Measurements from ENCODE around the gene LTB4R. TPM values are rescaled to one million over a fixed set of nuclear protein-coding genes. Genes with fewer than 3 reads are reported as not detected.

The LTB4R gene, protein sequence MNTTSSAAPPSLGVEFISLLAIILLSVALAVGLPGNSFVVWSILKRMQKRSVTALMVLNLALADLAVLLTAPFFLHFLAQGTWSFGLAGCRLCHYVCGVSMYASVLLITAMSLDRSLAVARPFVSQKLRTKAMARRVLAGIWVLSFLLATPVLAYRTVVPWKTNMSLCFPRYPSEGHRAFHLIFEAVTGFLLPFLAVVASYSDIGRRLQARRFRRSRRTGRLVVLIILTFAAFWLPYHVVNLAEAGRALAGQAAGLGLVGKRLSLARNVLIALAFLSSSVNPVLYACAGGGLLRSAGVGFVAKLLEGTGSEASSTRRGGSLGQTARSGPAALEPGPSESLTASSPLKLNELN
- total RNA-seq (10 to 100 TPM in 1 of 2 donors, 1 to 10 TPM in 1; 5.9 to 26.1 TPM), polyA plus RNA-seq (ENCODE audit: insufficient read length in 6 of 6) (1 to 10 TPM; 5.3 to 7.7 (median 6.5) TPM)
- long read RNA-seq, donor 1, partial matches to known transcripts, result 0 of 1 reads
- long read RNA-seq, donor 1, other reads (novel, unspliced or antisense), result 0 of 1 reads
- long read RNA-seq, donor 2, partial matches to known transcripts, result 0 of 2 reads
- long read RNA-seq, donor 2, other reads (novel, unspliced or antisense), result 0 of 2 reads
- long read RNA-seq, donor 3, full-length matches to known transcripts, result 1 of 1 reads
- long read RNA-seq, donor 3, partial matches to known transcripts, result 0 of 1 reads
- long read RNA-seq, donor 3, other reads (novel, unspliced or antisense), result 0 of 1 reads
- long read RNA-seq, donor 4, full-length matches to known transcripts, result 3 of 4 reads
- long read RNA-seq, donor 4, partial matches to known transcripts, result 0 of 4 reads
- long read RNA-seq, donor 4, other reads (novel, unspliced or antisense), result 1 of 4 reads
- long read RNA-seq, donor 5, result 0 reads
- long read RNA-seq, donor 6, partial matches to known transcripts, result 0 of 1 reads
- long read RNA-seq, donor 6, other reads (novel, unspliced or antisense), result 0 of 1 reads
- long read RNA-seq, donor 7, full-length matches to known transcripts, result 3 of 3 reads
- long read RNA-seq, donor 7, partial matches to known transcripts, result 0 of 3 reads
- long read RNA-seq, donor 7, other reads (novel, unspliced or antisense), result 0 of 3 reads
- long read RNA-seq, donor 8, full-length matches to known transcripts, result 1 of 1 reads
- long read RNA-seq, donor 8, partial matches to known transcripts, result 0 of 1 reads
- long read RNA-seq, donor 8, other reads (novel, unspliced or antisense), result 0 of 1 reads
- long read RNA-seq, donor 9, result 0 reads
- long read RNA-seq, donor 10, full-length matches to known transcripts, result 21 of 23 reads
- long read RNA-seq, donor 10, partial matches to known transcripts, result 0 of 23 reads
- long read RNA-seq, donor 10, other reads (novel, unspliced or antisense), result 2 of 23 reads
- long read RNA-seq, donor 11, partial matches to known transcripts, result 0 of 1 reads
- long read RNA-seq, donor 11, other reads (novel, unspliced or antisense), result 0 of 1 reads
- long read RNA-seq, donor 12, full-length matches to known transcripts, result 2 of 2 reads
- long read RNA-seq, donor 12, partial matches to known transcripts, result 0 of 2 reads
- long read RNA-seq, donor 12, other reads (novel, unspliced or antisense), result 0 of 2 reads

DNA sequence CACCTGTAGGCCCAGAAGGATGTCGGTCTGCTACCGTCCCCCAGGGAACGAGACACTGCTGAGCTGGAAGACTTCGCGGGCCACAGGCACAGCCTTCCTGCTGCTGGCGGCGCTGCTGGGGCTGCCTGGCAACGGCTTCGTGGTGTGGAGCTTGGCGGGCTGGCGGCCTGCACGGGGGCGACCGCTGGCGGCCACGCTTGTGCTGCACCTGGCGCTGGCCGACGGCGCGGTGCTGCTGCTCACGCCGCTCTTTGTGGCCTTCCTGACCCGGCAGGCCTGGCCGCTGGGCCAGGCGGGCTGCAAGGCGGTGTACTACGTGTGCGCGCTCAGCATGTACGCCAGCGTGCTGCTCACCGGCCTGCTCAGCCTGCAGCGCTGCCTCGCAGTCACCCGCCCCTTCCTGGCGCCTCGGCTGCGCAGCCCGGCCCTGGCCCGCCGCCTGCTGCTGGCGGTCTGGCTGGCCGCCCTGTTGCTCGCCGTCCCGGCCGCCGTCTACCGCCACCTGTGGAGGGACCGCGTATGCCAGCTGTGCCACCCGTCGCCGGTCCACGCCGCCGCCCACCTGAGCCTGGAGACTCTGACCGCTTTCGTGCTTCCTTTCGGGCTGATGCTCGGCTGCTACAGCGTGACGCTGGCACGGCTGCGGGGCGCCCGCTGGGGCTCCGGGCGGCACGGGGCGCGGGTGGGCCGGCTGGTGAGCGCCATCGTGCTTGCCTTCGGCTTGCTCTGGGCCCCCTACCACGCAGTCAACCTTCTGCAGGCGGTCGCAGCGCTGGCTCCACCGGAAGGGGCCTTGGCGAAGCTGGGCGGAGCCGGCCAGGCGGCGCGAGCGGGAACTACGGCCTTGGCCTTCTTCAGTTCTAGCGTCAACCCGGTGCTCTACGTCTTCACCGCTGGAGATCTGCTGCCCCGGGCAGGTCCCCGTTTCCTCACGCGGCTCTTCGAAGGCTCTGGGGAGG is at the start of gene LTB4R:
Gene LTB4R, plus strand, starts transcription at position 857 of the 959 bp plus-strand sequence. CDS start 4,150 bp downstream, outside the sequence.
- peaks cover 0 to 23% of the 10 kb centered on the region in 2 donors for H3K36me3 ChIP-seq
- H3K27ac ChIP-seq, result peak within 1 kb of the TSS; percentile 86 to 95
- H3K27me3 ChIP-seq, result peaks cover 0 to 5% of the 10 kb centered on the region in 2 donors
- H3K9me3 ChIP-seq, result no peaks in the 10 kb centered on the region
- TF ChIP-seq, protein P1, sequence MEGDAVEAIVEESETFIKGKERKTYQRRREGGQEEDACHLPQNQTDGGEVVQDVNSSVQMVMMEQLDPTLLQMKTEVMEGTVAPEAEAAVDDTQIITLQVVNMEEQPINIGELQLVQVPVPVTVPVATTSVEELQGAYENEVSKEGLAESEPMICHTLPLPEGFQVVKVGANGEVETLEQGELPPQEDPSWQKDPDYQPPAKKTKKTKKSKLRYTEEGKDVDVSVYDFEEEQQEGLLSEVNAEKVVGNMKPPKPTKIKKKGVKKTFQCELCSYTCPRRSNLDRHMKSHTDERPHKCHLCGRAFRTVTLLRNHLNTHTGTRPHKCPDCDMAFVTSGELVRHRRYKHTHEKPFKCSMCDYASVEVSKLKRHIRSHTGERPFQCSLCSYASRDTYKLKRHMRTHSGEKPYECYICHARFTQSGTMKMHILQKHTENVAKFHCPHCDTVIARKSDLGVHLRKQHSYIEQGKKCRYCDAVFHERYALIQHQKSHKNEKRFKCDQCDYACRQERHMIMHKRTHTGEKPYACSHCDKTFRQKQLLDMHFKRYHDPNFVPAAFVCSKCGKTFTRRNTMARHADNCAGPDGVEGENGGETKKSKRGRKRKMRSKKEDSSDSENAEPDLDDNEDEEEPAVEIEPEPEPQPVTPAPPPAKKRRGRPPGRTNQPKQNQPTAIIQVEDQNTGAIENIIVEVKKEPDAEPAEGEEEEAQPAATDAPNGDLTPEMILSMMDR (IDR thresholded peaks at IDR 0.05), result peak; percentile 22 to 40
- intact Hi-C loops (cut with DNase I), result no loop called here
- H3K4me1 ChIP-seq, result peaks cover 28 to 85% of the 10 kb centered on the region in 2 donors
- DNase-seq (peak; percentile 65 to 94 (median 82)), ATAC-seq (peak; percentile 82)
- peak within 1 kb of the TSS; percentile 59 to 64 for H3K4me3 ChIP-seq

DNA sequence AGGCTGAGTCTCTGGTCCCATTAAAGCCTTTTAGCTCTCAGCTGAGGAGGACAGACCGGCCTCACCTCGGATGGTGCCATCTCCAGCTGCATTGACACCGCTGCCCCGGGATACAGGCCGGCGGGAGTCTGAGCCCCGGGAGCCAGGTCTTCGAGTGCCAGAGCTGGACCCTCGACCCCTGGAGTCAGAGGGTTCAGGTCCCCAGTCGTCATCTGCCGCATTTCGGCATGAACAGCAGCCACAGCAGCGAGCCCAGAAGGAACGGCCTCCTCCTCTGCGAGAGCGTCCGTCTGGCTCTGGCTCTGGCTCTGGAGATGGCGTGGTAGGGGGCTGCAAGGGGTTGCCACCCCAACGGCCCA is 49.4 kb upstream of the LTB4R start:
- Histone ChIP-seq H3K4me1 (no peaks in the 10 kb centered on the region), H3K36me3 (peaks cover 0 to 25% of the 10 kb centered on the region in 2 donors), H3K4me3 (no peak overlapping the region), H3K27ac (no peak overlapping the region), H3K9me3 (no peaks in the 10 kb centered on the region), H3K27me3 (no peaks in the 10 kb centered on the region)
- intact Hi-C loops (cut with DNase I), result no loop called here
- TF ChIP-seq, protein P1 (IDR thresholded peaks at IDR 0.05), result no peak
- DNase-seq (no peak), ATAC-seq (no peak)

DNA sequence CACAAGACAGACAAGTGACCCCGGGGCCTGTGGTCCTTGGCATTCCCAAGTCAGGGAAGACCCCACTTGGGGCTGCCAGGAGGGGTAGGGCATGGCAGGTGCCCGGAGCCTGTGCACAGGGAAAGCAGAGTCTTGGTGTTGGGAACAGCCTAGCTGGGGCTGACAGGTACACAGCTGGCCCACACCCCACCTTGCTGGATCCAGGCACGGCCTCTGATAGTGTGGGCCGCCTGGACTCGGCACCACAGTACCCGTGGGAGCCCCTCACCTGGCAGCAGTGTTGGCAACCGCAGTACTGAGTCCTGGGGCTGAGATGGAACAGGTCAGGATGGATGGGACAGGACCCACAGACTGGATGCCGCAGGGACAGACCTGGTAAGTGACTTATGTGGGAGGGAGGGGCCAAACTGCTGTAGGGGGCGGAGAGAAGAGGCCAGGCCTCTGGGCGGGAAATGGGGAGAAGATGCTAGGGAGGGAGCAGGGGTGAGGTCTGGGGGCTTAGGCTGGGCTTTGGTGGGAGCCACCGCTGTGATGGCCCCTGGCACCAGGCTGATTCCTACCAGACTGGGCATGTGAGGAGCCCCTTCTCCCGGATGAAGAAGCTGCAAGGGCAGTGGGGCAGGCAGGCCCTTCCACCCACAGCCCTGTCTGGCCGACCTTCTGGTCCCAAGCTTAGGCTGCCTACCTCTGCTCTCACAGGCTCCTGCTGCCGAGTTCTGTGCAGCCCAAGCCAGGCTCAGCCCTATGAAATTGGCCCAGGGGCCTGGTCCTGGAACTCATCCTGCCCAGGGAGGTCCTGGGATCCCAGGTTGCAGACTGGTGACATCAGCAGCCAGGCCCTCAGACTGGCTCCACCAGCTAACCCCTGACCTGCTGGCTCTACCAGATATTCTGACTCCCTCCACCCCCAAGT is 48.2 kb upstream of the LTB4R start, which contains the start of gene TGM1:
Gene TGM1, minus strand, starts transcription at position 357 of the 913 bp plus-strand sequence. CDS start 825 bp downstream, outside the sequence.
- no peak for DNase-seq
- H3K4me1 ChIP-seq, result no peaks in the 10 kb centered on the region
- no peaks in the 10 kb centered on the region for H3K27me3 ChIP-seq
- no peak within 1 kb of the TSS for H3K4me3 ChIP-seq
- H3K9me3 ChIP-seq, result no peaks in the 10 kb centered on the region
- TF ChIP-seq, protein P1 (IDR thresholded peaks at IDR 0.05), result no peak
- intact Hi-C loops (cut with DNase I), result no loop called here
- ATAC-seq, result no peak
- peaks cover 0 to 34% of the 10 kb centered on the region in 2 donors for H3K36me3 ChIP-seq
- H3K27ac ChIP-seq, result no peak within 1 kb of the TSS

Measured in left lung (tissue), 14 donors.